ENCODE data around the gene PRRT4.

The PRRT4 gene

DNA sequence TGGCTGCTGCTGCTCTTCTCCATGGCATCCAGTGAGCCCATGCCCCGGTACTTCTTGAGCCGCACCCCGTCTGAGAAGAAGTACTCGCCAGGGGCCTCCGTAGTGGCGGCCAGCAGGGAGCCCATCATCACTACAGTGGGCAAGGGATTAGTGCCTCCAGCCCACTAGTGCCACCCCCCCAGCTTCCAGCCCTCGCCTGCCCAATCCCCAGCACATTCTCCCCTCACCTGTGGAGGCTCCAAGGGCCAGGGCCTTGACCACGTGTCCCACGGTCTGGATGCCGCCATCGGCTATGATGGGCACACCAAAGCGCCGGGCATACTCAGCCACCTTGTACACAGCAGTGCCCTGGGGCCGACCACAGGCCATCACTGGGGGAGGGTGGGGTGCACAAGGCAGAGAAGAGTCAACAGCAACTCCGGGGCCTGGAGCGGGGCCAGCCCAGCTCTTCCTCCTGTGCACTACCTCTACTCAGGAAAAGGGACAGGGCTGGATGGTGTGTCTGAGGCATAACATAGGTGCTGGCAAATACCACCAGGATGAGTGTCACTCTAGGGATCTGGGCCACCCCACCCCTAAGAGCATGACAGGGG is 33.5 kb upstream of the PRRT4 start:
- DNase-seq = no peak

DNA sequence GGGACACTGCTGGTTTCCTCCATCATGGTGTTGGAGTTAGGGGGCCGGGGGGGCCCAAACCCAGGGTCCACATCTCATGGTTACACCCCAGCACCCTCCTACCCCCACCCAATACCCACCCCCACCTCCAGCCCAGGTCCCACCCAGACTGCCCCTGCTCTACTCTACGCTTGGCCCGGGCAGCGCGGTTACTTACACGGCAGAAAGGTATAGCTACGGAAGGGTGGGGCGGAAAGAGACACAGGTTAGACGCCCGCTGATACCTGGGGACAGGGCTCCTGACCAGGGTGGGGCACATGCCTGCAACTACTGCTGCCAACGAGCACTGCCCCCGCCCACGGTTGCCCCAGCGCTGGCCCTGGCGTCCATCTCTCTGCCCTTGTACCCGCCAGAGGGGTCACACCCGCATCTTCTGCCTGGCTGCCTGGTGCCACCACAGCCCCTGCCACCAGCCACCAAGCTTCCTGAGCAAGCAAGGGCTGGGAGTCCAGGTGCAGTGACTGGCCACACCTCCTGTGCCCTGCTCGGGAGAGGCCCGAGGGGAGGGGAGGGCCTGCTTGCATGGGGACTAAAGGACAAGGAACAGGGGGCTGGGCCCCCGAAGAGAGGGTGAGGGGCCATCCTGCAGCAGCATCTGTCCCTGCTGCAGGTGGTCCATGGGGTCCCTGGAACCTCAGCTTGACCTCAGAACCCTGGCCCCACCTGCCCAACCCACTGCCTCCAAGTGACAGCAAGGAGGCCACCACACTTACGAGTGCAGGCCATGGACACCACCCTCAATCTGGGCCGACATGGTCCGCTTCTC is 32.2 kb upstream of the PRRT4 start:
- no peak for DNase-seq

GRCh38 chr7:128392446-128393327 is 31.2 kb upstream of the PRRT4 start:
- DNase-seq = no peak

DNA sequence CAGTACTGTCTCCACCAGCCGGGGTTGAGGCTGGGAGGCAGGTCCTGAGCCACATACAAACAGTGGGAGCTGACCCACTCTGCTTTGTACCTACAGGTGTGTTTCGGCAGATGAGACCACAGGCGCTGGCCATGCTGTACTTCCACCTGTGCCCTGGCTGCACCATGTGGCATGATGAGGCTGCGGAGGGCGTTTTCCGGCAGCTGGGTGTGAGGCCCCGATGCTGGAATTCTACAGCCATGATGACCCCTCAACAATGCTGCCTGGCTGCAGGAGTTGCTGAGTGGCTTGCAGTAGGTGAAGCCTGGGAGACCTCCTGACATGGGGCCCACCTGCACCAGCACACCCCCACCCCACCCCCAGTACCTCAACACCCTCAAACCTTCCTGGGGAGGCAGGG is 30.3 kb upstream of the PRRT4 start:
- no peak for DNase-seq

DNA sequence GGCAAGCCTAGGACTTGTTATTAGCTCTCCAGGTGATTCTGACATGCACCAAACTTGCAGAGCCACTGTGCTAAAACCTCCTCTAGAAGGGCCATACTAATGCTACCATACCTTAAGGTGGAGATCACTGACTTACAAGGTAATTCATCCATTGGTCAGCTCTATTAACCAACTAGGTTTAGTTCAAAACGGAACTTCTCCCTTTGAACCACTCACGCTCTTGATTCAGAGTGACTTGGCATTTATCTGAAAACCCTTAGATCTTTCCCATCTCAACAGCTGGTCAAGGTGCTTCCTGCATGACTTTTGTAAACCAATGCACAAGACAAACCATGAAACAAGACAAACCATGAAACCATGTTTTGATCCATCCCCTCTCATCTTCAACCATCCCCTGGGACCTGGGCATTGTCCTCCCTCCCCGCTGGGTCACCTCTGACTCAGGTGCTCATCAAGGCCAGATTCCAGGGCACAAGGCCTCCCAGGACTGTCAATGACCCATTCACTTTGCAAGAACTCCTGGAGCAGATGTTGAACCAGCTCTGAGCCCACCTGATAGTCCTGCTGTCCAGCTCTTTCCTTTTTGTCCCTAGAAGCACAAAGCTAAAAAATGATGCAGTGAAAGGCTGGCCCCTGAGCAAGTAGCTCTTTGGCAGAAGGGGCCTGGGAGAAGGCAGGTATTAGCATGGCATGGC is 29.5 kb upstream of the PRRT4 start:
- no peak for DNase-seq

DNA sequence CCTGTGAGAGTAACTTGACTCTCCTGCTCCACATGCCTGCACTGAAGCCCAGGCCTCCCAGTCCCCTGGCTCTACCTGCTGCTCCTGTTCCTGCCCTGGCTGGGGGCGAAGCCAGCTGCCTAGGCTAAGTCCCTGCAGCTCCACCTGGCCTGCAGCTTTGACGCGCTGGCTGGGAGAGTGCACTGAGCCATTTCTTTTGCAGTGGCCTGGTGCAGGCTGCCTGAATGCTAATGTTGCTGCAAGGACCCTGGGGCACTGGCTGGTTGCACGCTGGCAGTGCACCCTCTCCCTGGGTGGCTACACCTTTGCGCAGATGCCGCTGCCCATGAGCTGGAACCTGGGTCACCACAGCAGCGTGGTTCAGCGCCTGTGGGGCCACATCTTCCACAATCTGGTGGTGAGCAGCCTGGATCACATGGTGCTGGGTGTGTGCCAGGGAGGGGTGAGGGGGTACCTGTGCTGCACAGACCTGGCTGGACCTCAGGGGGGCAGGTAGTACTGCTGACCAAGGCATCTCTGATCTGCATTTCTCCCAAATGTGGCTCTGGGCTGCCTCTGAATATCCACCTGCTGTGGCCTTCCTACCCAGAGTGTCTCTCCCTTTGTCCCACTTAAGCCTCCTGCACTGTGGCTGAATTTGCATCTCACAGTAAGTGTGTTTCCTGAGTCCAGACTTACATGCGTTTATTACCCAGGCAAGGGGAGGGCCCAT is 28.3 kb upstream of the PRRT4 start:
- DNase-seq = no peak

GRCh38 chr7:128389085-128389617 is 27.7 kb upstream of the PRRT4 start:
- DNase-seq = no peak

DNA sequence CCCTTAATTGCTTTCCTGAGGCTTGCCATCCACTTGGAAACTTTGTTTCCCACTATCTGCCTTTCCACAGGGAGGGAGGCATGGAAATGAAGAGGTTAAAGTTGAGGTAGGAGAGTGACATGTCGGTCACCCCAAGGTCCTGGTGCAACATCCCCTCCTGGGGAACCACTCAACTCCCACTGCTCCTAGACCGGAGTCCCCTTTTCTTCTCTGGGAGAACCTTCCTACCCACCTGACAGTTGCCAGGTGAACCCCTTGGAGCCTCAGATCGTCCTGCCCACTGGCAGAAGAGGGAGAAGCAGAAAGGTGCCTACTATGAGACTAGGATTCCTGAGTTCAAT is 26.6 kb upstream of the PRRT4 start:
- DNase-seq = no peak

- peak; percentile 74 for DNase-seq
Observed at GRCh38 chr7:128387216-128388144, 26.0 kb upstream of the PRRT4 start.

DNA sequence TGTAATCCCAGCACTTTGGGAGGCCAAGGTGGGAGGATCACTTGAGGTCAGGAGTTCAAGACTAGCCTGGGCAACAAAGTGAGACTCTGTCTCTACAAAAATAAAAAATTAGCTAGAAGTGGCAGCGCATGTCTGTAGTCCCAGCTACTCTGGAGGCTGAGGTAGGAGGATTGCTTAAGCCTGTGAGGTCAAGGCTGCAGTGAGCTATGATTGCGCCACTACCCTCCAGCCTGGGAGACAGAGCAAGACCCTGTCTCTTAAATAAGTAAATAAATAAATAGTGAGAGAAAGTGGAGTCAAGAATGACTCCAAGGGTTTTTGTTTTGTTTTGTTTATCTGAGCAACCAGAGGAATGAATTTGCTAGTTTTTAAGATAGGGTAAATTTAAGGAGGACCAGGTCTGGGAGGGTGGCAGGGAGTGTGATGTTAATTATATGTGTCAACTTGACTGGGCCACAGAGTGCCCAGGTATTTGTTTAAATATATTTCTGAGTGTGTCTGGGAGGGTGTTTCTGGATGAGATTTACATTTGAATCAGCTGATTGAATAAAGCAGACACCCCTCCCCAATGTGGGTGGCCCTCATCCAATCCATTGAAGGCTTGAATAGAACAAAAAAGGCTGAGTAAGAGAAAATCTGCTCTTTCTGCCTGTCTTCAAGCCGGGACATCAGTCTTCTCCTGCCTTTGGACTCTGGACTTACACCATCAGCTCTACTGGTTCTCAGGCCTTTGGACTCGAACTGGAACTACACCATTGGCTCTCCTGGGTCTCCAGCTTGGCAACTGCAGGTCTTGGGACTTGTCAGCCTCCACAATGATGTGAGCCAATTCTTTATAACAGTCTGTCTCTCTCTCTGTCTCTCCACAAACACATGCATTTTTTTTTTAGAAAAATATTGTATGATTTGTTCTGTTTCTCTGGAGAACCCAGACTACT is 24.8 kb upstream of the PRRT4 start:
- no peak for DNase-seq

DNA sequence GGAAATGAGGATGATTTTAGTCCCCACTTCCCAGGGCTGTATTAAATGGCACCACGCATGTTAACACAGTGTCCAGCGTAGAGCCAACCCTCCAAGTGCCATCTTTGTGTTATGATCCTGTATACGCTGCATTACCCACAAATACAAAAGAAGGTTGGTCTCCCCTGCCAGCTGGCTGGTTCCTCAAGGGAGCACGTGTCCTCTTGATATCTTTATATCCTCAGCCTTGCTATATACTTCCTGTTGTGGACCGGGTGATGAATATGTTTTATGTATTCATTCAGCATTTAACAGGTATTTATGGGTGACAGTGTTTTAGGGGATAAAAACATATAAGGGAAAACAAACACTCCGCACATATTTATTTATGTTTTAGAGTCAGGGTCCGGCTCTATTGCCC is 23.2 kb upstream of the PRRT4 start:
- DNase-seq = no peak

- DNase-seq = no peak
Observed at GRCh38 chr7:128383776-128384175, 22.3 kb upstream of the PRRT4 start.

DNA sequence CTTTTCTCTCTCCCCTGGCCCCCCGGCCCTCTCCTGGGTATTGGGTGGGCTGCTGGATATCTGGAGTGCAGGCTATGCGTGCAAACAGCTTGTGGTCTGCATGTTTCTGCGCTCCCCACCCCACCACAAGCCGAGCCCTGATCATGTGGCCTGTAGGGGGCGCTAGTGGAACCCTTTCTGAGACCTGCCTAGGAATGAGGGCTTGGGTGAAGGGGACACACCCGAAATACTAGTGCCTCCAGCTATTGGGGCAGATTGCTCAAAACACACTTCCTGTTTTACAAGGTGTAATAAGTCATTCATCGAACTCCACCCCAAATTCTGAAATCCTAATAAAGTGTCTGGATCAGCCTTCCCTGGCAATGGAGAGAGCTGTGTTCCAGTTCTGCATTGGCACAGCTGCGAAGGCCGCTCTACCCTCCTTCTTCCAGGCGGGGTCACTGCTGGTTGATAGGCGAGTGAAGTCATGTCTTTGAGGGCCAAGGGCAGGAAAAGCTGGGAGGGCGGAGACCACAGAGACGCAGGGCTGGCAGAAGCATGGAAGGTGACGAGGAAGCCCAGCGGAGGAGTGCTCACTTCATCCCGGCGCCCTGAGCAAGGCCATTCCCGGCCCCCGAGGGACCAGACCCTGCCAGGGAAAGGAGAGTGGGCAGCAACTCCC is 19.8 kb upstream of the PRRT4 start:
- peak; percentile 47 for DNase-seq

DNA sequence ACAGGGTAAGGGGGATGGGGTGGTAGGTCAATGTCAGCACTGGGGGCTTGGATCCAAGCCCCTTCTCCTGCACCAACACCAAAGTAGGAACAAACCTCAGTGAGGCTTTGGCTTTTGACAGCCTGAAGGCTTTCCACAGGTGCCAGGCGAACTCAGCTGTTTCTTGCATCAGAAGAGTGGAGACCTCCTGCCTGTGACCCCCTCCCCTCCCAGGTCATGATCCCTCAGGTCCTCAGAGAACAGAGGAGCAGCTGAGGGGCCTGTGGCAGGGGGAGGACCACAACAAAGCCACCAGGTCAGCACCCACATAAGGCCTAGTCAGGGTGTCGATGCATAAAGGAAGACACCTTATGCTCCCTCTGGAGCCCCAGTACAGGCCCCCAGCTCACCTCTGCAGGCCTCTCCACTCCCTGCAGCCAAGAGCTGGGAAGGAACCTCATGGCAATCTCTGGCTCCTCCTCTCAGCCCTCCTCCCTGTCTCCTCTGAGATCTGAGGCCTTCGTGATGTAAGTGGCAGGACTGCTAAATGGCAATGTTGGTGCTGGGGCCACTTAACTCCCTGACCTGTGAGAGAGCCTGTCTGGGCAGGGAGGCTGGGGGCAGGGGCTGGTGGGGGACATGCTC is 19.1 kb upstream of the PRRT4 start:
- no peak for DNase-seq

- DNase-seq = no peak
Observed at GRCh38 chr7:128379900-128380479, 18.5 kb upstream of the PRRT4 start.

GRCh38 chr7:128378637-128379036 is 17.1 kb upstream of the PRRT4 start:
- DNase-seq = no peak

DNA sequence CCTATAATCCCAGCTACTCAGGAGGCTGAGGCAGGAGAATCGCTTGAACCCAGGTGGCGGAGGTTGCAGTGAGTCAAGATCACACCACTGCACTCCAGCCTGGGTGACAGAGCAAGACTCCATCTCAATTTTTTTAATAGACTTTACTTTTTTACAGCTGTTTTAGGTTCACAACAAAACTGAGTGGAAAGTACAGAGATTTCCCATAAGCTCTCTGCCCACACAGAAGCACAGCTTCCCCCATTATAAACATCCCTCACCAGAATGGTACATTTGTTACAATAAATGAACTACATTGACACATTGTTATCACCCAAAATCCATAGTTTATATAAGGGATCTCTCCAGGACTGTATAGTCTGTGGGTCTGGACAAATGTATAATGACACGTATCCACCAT is 14.6 kb upstream of the PRRT4 start:
- no peak for DNase-seq

DNA sequence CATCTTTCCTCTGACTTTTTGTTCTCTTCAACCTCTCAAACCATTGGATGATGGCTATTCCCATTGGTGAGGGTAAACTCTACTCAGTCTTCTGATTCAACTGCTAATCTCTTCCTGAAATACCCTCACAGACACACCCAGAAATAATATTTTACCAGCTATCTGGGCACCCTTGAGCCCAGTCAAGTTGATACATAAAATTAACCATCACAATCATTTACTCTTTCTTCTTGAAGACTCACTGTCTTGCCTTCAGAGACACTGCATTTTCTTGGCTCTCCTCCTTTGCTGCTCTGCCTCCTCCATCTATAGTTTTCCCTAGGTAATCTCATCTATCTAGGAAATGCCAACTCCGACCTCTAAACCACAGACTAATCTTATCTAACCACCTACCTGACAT is 12.6 kb upstream of the PRRT4 start:
- DNase-seq = no peak

DNA sequence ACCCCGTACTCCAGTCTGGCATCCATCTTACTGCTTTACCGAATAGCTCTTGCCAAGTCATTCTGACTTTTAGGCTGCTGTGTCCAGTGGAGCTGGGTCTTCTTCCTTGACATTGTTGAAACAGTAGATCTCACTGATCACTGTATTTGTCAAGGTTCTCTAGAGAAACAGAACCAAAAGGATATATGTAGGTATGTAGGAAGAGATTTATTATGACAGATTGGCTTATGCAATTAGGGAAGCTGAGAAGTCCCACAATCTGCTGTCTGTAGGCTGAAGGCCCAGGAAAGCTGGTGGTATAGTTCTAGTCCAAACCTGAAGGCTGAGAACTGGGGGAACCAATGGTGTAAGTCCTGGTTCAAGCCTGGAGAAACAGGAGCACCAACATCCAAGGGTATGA is 12.1 kb upstream of the PRRT4 start:
- no peak for DNase-seq
